GM18870 (cell line): ENCODE data around the gene COPA.

Experiments
- ATAC-seq: cut with Tn5 transposase; IDR thresholded peaks from one replicate; pipeline ENCODE4 v1.9.1; 2021; ENCODE audit warnings: moderate library complexity; ENCODE audit not compliant: unreplicated experiment

Gene COPA

DNA sequence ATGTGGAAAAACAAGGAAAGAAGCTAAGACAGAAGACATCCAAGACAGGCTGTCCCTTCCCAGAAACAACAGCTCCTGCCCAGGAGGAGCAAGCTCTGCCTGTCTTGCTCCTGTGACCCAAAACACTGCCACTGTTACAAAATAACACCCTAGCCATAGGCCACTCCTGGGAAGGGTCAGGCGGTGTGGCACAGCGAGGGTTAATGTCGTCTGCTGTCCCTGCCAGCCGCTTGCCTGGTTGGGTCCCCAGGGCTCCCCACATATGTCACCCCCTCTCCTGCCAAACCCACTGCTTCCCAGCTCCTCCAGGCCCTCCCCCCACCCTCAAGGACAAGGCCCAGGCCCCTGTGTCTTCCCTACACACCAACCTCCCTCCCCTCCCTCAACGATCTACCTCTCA is 20.0 kb upstream of the COPA start:
- no peak for ATAC-seq

DNA sequence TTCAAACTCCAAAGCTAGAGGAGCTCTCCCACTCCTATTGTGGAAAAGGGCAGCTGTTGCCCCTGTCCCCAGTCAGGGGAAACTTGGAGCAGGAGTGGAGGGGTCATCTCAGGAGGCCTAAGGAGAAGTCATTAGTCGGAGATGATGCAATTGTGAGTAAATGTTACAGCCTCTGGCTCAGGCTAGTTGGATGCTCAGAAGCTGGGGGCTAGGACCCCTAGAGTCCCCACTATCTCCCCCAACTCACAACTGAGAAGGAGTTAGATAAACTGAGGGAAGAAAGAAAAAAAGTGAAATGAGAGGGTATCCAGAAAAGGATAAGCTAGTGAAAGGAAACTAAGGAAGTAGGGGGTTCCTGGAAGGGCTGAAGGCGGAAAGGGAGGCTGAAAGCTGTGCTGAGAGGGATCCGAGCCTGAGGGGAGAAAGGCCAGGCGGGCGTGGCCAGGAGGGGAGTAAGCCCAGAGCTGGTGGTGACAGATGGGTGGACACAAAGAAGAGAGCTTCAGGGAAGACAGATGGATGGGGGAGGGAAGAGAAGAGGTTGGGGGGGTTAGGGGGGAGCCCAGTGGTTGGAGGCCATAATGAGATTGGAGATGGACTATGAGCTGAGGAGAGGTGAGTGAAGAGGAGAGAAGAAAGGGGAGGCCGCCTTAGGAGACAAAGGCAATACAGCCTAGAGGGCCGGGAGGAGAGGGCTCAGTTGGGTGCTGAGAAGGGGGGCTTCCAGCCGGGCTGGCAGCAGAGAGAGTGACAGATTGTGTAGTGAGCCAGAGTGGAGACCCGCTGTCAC is 19.3 kb upstream of the COPA start:
- no peak for ATAC-seq

DNA sequence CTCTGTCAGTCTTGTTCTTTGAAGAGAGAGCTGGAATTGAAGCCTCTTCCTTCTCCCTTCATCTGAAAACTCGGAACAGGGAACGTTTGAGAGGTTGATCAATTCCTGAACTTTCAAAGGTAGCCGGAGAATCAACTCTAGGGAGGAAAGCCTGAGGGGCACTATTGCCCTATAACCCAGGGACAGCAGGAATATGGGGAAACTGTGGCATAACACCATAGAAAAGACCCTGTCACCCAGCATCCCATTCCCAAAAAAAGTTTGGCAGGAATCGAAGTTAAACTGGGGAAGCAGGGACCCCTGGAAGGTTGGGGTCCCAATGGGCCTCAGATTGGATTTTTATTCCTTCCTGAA is 18.7 kb upstream of the COPA start:
- ATAC-seq = no peak

DNA sequence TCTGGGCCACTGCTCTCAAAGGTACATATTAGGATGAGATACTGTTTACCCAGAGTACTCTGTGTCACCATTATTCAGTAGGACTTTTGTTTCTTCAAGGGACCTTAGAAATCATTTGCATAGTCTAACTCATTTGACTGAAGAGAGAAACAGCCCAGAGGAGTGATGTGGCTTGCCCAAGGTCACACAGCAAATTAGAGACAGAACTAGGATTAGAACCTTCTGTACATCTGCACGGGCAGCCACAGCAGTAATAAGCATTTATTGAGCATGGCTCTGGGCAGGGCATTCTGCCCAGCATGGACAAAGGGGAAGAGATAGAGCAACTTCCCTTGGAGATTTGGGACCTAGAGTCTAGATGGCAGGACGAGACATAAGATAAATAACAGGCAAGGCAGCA is 18.1 kb upstream of the COPA start:
- ATAC-seq = no peak

DNA sequence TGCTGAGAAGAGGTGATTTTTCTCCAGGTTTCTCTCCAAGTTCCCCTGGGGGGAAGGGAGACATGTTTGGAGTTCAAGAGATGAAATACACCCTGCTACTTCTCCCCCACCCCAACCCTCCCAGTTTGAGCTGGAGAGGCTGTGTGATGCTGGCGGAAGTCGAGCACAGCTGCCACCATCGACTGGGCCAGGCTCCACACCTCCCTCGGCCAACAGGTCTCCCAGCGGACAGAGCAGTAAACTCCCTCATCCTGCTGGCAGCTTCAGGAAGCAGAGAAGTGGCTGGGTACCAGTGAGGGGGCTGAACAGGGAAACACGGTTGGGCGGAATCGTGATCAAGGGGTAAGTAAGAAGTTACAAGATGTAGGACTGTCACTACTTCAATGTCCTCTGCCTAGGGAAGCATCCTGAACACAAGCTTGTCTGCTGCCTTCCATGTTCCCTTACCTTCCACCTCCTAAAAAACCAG is 17.2 kb upstream of the COPA start:
- no peak for ATAC-seq

DNA sequence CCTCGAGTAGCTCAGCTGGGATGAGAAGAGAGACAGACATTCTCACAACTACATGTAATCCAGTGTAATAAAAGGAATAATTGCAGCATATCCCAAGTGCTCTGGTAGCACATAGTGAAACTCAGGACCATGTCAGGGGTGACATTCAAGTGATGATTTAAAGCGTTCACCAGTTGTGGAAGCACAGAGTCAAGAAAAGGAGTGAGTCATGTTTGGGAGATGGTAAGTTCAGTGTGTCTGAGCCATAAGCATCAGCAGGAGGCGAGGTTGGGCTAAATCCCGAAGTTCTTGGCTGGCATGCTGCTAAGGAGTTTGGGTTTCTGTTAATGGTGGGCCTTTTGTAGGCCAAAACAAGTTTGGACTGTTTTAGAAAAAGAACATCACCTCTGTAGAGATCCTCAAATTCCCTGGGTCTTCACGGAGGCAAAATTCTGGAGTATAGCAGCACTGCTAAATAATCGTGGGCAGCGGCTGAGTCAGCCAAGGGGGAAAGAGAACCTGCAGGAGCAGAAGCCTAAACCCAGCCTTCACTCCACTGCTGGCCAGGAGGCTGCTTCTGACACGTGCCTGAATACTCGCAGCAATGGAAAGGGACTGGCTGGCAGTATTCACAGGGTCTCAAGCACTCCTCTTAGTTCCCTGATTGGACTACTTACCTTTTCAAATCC is 16.6 kb upstream of the COPA start:
- no peak for ATAC-seq

DNA sequence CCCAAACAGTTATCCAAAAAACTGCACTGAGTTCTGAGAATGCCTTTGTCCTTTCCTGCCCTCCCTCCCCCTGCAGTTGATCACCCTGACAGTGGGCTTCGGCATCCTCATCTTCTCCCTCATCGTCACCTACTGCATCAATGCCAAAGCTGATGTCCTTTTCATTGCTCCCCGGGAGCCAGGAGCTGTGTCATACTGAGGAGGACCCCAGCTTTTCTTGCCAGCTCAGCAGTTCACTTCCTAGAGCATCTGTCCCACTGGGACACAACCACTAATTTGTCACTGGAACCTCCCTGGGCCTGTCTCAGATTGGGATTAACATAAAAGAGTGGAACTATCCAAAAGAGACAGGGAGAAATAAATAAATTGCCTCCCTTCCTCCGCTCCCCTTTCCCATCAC is 15.0 kb upstream of the COPA start:
- no peak for ATAC-seq

DNA sequence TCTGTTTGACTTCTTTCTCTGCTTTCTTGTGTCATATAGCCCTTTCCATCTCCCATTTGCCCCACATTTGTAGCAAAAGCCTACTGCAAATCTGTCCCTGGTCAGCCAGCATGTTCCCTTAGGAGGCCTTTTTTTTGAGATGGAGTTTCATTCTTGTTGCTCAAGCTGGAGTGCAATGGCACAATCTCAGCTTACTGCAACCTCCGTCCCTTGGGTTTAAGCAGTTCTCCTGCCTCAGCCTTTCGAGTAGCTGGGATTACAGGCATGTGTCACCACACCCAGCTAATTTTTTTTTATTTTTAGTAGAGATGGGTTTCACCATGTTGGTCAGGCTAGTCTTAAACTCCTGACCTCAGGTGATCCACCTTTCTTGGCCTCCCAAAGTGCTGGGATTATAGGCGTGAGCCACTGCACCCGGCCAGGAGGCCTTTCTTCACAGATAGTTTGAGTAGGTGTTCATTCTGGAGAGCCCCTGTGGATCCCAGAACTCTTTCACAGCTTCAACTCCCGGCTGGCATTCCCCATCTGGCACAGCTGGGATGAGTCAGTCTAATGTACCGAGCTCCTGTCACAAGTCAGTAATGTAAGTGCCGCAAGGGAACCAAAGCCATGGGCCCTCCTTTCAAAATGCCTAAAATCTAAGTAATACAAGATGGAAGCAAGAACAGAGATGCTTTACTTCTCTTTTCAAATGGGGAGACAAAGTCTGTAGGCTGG is 14.4 kb upstream of the COPA start:
- ATAC-seq = no peak

DNA sequence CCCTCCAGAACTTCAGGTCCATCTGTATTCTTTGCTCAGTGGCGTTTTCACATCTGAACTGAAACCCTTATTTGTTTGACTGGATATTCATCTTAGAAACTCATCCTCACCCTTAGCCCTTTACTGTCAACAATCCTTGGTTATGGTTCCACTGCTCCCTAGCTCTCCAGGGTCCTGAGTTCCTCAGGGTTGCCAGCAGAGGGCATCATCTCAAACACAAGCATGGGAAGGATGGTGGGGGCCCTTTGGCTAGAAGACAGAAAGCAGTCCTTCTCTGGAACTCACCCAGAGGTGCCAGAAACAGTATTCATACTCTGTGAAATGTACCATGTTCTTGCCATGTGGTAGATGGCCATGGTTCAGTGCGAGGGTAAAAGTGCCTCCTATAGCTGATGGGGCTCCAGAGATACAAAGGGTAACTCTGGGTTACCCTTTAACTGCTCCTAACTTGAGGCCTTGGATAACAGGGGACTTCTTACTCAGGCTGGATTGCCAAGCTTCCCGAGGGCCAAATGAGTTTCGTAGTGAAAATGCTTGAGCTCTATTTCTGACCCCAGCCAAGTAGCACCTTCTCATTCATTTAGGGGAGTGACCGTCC is 11.4 kb upstream of the COPA start:
- ATAC-seq = no peak

DNA sequence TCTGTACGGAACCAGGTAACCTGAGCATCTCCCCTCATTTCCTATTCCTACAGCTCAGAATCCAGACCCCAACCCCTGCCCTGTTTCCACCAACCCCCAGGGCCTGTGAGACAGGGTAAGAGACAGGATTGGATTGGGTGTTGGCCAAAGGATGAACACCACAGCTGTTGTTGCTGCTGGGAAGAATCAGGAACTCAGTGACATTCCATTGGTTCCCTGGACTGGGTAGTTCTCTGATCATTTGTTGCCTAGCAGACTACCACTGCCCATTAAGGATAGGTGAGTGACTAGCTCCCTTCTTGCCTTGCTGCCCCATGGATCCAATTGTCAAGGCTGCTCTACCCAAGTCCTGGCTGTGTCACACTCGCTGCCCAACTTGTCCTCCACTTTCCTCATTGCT is 10.2 kb upstream of the COPA start:
- ATAC-seq = no peak

DNA sequence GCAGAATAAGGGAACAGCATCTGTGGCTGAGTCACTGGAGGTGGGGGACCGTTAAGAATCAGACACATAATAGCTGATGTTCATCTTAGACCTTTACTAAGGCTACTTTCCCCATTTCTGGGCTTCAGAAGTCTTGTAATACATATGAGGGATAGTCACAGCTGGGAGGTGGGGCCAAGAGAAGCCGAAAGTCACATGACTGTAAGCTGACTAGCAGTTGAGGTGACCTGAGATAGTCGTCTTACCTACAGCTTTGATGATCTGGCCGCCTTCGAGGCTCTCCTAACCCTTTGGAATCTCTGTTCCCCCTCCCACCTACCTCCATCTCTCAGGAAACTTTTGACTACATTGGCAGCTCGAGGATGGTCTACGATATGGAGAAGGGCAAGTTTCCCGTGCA is 9.5 kb upstream of the COPA start:
- no peak for ATAC-seq

DNA sequence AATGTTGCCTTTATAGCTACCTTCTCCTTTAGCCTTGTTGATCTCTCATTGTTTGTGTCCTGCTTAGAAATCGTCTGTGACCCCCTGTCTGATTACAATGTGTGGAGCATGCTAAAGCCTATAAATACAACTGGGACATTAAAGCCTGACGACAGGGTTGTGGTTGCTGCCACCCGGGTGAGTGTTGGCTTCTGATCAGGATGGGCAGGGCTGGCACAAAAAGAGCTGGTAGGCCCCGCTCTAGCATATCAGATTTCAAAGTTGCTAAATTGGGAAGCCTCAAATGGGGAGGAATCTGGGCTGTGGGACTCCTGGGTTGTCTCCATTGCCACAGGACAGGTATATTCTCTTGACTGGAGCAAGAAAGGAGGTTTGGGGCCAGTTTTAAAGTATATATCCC is 8.6 kb upstream of the COPA start:
- ATAC-seq = no peak

DNA sequence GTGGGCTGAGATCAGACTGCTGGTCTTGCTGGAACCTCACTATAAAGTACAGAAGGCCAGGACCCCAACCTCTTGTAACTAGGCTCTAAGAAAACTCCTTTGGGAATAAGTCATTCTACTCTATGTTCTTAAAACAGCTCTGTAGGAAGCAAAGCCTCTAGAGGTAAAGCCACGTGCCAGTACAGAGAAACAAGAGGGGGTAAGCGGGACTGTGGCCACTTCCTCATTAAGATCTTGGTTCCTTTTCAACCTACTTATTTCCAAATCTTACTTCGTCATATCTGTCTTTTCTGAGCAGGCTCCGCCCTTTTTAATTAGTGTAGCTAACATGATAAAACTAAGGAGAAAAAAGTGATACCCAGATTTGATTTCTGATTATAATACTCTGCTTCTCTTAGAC is 3.9 kb upstream of the COPA start:
- no peak for ATAC-seq

DNA sequence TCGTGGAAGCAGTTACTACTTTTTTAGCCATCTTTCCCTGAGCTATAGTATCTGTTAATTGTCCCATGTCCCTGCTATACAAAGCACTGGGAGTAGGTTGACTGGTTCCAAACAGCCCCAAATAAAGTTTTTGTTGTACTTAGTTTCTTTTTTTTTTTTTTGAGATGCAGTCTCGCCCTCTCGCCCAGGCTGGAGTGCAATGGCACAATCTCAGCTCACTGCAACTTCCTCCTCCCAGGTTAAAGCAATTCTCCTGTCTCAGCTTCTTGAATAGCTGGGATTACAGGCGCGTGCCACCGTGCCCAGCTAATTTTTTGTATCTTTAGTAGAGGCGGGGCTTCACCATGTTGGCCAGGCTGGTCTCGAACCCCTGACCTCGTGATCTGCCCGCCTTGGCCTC is 3.4 kb upstream of the COPA start:
- ATAC-seq = no peak

DNA sequence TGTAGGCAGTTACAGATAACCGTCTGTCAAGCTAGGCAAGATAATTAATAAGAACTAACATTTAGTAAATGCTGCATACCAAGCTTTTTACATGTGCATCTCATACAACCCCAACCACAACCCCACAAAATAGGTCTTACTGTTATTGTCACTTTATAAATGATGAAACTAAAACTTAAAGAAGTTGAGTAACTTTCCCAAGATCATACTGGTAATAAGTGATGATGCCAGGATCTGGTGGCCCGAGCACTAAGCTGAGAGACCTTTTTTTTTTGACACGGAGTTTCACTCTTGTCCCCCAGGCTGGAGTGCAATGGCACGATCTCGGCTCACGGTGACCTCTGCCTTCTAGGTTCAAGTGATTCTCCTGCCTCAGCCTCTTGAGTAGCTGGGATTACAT is 1.9 kb upstream of the COPA start:
- no peak for ATAC-seq

DNA sequence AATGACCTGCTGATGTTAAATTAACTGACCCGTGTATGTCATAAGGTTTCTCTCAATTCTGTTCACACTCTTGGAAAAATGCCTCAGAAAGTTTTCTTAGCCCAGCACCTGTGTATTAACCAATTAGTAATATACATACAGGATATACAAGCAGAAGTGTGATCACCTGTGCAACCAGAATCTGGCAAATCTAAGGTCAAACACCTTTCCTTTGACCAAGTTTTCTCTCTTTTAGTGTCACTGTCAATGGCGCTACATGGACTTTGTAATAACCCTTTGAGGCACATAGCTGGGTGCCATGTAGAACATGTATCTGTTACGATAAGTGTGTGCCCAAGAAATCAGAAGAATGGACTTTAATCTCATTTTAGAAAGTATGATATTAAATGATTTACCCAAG is 1.2 kb upstream of the COPA start:
- no peak for ATAC-seq

DNA sequence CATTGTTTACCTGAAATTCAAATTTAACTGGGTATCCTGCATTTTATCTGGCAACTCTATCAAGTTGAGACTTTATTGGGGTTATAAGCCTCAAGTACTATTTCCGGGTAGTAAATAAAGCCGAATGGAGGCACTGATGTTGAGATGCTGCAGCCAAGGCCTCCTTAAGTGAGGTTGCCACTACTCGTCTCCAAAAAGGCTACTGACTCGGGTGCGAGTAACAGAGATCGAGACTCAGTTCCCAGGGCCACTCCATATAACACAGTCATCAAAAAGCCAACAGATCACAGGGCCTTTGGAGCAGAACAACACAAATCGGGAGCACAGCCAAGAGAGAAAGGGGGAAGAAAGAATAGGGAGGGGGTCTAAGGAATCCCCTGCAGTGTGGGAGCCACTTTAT is 524 bp downstream of the COPA start:
- no peak for ATAC-seq

DNA sequence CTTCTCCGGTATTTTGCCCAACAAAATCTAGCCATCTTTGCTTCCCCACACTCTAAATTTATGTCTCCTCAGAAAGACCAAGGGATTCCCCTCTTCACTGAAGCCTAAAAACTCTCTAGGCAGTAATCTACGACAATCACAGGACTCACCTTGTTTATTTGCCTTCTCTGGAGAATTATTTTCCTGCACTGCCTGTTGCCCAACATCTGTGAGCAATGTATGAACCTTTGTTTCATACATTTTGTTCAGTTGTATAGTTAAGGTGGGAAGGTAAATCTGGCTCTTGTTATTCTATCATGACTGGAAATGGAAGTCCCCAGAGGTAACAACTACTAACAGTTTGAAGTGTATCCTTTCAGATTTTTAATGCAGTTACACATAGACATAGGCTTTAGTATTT is 2.2 kb downstream of the COPA start:
- no peak for ATAC-seq

DNA sequence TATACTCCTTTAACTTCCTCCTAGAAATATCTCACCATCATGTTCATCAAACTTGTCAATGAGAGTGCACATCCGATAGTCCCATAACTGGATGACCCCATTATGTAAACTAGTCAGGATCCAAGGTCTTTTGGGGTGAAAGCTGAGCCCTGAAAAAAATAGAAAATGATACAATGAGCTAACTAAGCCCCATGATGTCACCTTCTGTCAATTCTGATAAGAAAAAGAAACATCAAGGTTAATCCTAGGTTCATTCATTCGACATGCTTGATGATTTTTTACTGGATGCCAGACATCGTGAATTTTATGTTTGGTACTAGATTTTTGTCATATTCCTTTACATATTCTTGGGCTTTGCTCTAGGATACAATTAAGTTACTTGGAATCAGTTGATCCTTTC is 2.9 kb downstream of the COPA start:
- no peak for ATAC-seq

DNA sequence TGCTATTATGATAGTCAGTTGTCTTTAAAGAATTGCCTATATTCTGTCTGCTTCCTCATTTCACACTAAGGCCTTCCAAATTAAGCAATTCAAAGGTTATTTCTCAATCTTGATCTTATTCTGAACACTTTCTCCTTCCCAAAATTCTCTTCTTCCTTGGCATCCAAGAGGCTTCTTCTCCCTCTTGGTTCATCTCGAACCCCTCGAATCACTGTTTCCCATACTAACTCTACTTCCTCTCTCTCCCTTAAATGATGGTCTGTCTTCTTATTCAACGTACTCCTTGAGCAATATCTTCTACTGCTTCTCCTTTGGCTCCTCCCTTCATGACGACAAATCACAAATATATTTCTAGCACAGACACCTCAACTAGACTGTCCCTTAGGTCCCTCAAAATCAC is 4.5 kb downstream of the COPA start:
- ATAC-seq = no peak

DNA sequence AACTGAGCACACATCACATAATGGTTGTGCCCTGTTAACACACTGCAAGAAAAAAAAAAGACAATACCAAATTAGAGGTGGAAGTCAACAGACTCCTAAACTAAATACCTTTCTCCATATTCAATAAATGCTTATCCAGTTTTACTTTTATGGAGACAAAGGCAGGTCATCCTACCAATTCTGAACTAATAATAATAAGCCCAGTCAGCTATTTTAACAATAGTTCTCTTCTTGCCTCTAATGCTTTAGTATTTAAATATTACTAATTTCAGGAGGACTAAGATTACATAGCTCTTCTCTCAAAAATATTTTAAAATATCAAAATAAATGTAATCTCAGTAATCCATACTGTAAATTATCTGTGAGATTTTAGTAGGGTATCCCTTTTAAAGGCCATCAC is 10.5 kb downstream of the COPA start:
- ATAC-seq = no peak

DNA sequence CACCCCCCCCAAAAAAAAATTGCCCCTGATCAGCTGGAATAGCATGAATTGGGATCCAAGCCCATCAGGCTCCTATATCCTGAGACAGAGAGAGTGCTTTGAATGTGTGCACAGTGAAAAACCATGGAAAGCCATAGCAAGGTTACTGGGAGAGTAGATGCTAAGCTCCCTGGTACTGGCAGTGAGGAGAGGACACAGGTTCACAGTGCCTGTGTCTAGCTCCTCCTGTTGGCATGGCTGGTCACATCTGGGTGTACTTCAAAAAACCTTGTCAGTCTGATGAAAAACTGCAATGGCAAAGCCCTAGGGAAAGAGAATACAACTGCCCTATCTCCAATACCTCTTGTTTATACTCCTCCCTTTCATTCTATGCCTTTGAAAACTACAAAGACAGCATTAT is 12.9 kb downstream of the COPA start:
- no peak for ATAC-seq
